Loucy (cell line): ENCODE results near the gene REP15.

Source experiments
- H2AFZ ChIP-seq: fragments of 200-600 bp; sonication (generic); 2 replicates; pipeline ENCODE4 v1.6.0; 2016; ENCODE audit warnings: antibody characterized with exemption, mild to moderate bottlenecking, low read length, moderate library complexity
- H3F3A ChIP-seq: fragments of 200-600 bp; 2 replicates; pipeline ENCODE4 v1.6.0; 2016; ENCODE audit warnings: antibody characterized with exemption, low read depth, mild to moderate bottlenecking
- H3K27me3 ChIP-seq: fragments of 200-600 bp; sonication (generic); 2 replicates; pipeline ENCODE4 v1.6.1; 2014; ENCODE audit warnings: low read length, mild to moderate bottlenecking; ENCODE audit not compliant: insufficient read depth, poor library complexity, severe bottlenecking
- H3K36me3 ChIP-seq: fragments of 200-600 bp; sonication (generic); 2 replicates; pipeline ENCODE4 v1.6.1; 2016; ENCODE audit warnings: low read length; ENCODE audit not compliant: insufficient read depth
- H3K4me1 ChIP-seq: fragments of 200-600 bp; sonication (generic); 2 replicates; pipeline ENCODE4 v1.5.1; 2014; ENCODE audit warnings: low read length, mild to moderate bottlenecking; ENCODE audit not compliant: insufficient read depth, poor library complexity, severe bottlenecking
- H3K4me2 ChIP-seq: fragments of 200-600 bp; sonication (generic); 2 replicates; pipeline ENCODE4 v1.6.0; 2014; ENCODE audit warnings: antibody characterized with exemption, low read length, low read depth, mild to moderate bottlenecking; ENCODE audit not compliant: poor library complexity, severe bottlenecking
- H3K4me3 ChIP-seq: fragments of 200-600 bp; sonication (generic); 2 replicates; pipeline ENCODE4 v1.5.1; 2014; ENCODE audit warnings: low read length, mild to moderate bottlenecking, mixed read lengths; ENCODE audit not compliant: poor library complexity, severe bottlenecking
- H3K79me2 ChIP-seq: fragments of 200-600 bp; sonication (generic); 2 replicates; pipeline ENCODE4 v1.6.1; 2014; ENCODE audit warnings: low read length; ENCODE audit not compliant: insufficient read depth
- H3K9ac ChIP-seq: fragments of 200-600 bp; sonication (generic); 2 replicates; pipeline ENCODE4 v1.6.0; 2014; ENCODE audit warnings: mild to moderate bottlenecking, low read depth, low read length, moderate library complexity; ENCODE audit not compliant: poor library complexity, severe bottlenecking
- H3K9me2 ChIP-seq: fragments of 200-600 bp; sonication (generic); replicated peaks from 2 replicates; pipeline ENCODE4 v1.6.1; 2016; ENCODE audit warnings: low read depth, low read length, mixed read lengths
- H3K9me3 ChIP-seq: fragments of 200-600 bp; sonication (generic); 2 replicates; pipeline ENCODE4 v1.6.1; 2014; ENCODE audit warnings: mild to moderate bottlenecking, antibody characterized with exemption, low read length, low read depth; ENCODE audit not compliant: insufficient read depth
- H4K20me1 ChIP-seq: fragments of 200-600 bp; sonication (generic); 2 replicates; pipeline ENCODE4 v1.6.0; 2014; ENCODE audit warnings: antibody characterized with exemption, low read length, mild to moderate bottlenecking; ENCODE audit not compliant: insufficient read depth, poor library complexity, severe bottlenecking
- EZH2phosphoT487 ChIP-seq: fragments of 200-600 bp; IDR thresholded peaks from 2 replicates; pipeline ENCODE4 v1.6.1; 2018; ENCODE audit warnings: antibody characterized with exemption, mild to moderate bottlenecking, moderate library complexity, borderline replicate concordance
- TF ChIP-seq, protein P1 (sequence below): fragments of 200-600 bp; sonication (generic); conservative IDR thresholded peaks from 2 replicates; pipeline ENCODE4 v1.5.1; 2014; ENCODE audit warnings: mild to moderate bottlenecking, antibody characterized with exemption, low read length

Gene REP15

GRCh38 chr12:27711317-27711682 is 15.1 kb downstream of the REP15 start:
- Histone ChIP-seq H2AFZ (peak overlapping the region; percentile 89), H3K9me3 (no peaks in the 10 kb centered on the region), H3F3A (no peaks in the 10 kb centered on the region), H3K9me2 (no peaks in the 10 kb centered on the region), H3K27me3 (no peaks in the 10 kb centered on the region), H3K79me2 (peaks cover 41% of the 10 kb centered on the region), H3K4me2 (peak overlapping the region; percentile 73), H3K4me1 (peaks cover 29% of the 10 kb centered on the region), H3K4me3 (peak overlapping the region; percentile 87), H4K20me1 (peaks cover 16% of the 10 kb centered on the region), H3K36me3 (peaks cover 2% of the 10 kb centered on the region; the same call in 1 of the 2 replicates), H3K9ac (peak overlapping the region; percentile 77)
- TF ChIP-seq, protein P1, sequence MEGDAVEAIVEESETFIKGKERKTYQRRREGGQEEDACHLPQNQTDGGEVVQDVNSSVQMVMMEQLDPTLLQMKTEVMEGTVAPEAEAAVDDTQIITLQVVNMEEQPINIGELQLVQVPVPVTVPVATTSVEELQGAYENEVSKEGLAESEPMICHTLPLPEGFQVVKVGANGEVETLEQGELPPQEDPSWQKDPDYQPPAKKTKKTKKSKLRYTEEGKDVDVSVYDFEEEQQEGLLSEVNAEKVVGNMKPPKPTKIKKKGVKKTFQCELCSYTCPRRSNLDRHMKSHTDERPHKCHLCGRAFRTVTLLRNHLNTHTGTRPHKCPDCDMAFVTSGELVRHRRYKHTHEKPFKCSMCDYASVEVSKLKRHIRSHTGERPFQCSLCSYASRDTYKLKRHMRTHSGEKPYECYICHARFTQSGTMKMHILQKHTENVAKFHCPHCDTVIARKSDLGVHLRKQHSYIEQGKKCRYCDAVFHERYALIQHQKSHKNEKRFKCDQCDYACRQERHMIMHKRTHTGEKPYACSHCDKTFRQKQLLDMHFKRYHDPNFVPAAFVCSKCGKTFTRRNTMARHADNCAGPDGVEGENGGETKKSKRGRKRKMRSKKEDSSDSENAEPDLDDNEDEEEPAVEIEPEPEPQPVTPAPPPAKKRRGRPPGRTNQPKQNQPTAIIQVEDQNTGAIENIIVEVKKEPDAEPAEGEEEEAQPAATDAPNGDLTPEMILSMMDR = no peak
- TF ChIP-seq EZH2phosphoT487 = no peak

GRCh38 chr12:27711967-27712366 is 15.7 kb downstream of the REP15 start:
- peaks cover 41% of the 10 kb centered on the region for H3K79me2 ChIP-seq
- peaks cover 16% of the 10 kb centered on the region for H4K20me1 ChIP-seq
- TF ChIP-seq, protein P1 = no peak
- TF ChIP-seq EZH2phosphoT487 = no peak

DNA sequence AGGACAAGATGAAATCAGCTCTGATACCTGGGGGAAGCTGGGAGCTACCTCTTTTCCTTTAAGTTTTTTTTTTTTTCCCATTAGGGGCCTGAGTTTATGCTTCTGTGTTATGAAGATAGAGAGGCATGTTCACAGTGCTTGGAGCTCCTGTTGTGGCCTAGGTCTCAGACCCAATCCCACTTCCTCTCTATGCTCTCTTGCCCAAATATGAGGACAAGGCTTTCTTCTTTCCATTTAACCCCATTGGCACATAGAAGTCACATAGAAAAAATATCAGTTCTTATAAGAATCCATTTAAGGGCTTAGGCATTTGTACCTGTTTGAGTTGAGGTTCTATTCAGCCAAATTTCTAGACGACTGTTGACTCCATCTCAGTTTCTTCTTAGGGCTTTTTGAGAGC is 27.0 kb downstream of the REP15 start:
- H3K4me1 ChIP-seq = no peaks in the 10 kb centered on the region
- H3K4me3 ChIP-seq = no peak overlapping the region
- H3K9ac ChIP-seq = no peak overlapping the region
- H3K9me3 ChIP-seq = no peaks in the 10 kb centered on the region
- no peak overlapping the region for H3K4me2 ChIP-seq
- no peaks in the 10 kb centered on the region for H3K9me2 ChIP-seq
- H3F3A ChIP-seq = no peaks in the 10 kb centered on the region
- no peak for TF ChIP-seq EZH2phosphoT487
- TF ChIP-seq, protein P1 = no peak
- H3K79me2 ChIP-seq = no peaks in the 10 kb centered on the region; the same call in 1 of the 2 replicates
- no peak overlapping the region for H2AFZ ChIP-seq
- no peaks in the 10 kb centered on the region for H4K20me1 ChIP-seq
- H3K27me3 ChIP-seq = no peaks in the 10 kb centered on the region
- H3K36me3 ChIP-seq = peaks cover 71% of the 10 kb centered on the region; the same call in 1 of the 2 replicates

More at GRCh38 chr12:27711967-27712366, 15.7 kb downstream of the REP15 start:
- H3K4me1 ChIP-seq = peaks cover 29% of the 10 kb centered on the region
- H2AFZ ChIP-seq = no peak overlapping the region
- no peaks in the 10 kb centered on the region for H3K27me3 ChIP-seq
- no peaks in the 10 kb centered on the region for H3K9me2 ChIP-seq
- H3K4me2 ChIP-seq = peak overlapping the region; percentile 73
- peak overlapping the region; percentile 87 for H3K4me3 ChIP-seq
- peak overlapping the region; percentile 77 for H3K9ac ChIP-seq
- H3K9me3 ChIP-seq = no peaks in the 10 kb centered on the region
- H3F3A ChIP-seq = no peaks in the 10 kb centered on the region
- H3K36me3 ChIP-seq = peaks cover 9% of the 10 kb centered on the region
